ENCODE data around the gene GRM8.

GRM8 gene

DNA sequence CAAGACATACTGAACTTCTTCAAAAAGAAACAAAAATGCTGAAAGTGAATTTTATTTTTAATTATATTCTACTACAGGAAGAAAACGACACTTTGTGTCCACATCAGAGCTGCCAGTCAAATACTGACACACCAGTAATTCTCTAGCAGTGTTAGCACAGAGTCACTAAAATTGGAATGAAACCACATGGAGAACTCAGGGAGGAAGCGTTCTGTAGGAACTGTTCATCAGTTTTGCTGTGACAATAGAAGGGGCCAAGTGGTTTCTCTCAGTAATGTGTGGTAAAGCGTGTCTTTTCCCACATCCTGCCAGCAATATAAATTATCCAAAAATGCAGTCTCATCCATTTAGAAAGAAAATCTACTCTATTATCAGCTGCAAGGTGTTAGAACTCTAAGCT is 683.3 kb downstream of the GRM8 start:
- POLR2A ChIA-PET: no interaction called here
- no peak for TF ChIP-seq CTCF (IDR thresholded peaks at IDR 0.05; ENCODE audit: insufficient read depth, low read length, missing control alignments)

GRCh38 chr7:126557271-126557670 is 695.5 kb downstream of the GRM8 start:
- no peak for TF ChIP-seq CTCF (IDR thresholded peaks at IDR 0.05; ENCODE audit: insufficient read depth, low read length, missing control alignments)
- no peak for DNase-seq (ENCODE audit: low read depth, low spot score)
- H3K4me3 ChIP-seq (ENCODE audit: low read depth, low read length): no peak overlapping the region
- ChIA-PET CTCF (no interaction called here), POLR2A (no interaction called here)

More for the DNA sequence above, 683.3 kb downstream of the GRM8 start:
- no peak for DNase-seq (ENCODE audit: low read depth, low spot score)
- no peak overlapping the region for H3K4me3 ChIP-seq (ENCODE audit: low read depth, low read length)
- CTCF ChIA-PET: no interaction called here

DNA sequence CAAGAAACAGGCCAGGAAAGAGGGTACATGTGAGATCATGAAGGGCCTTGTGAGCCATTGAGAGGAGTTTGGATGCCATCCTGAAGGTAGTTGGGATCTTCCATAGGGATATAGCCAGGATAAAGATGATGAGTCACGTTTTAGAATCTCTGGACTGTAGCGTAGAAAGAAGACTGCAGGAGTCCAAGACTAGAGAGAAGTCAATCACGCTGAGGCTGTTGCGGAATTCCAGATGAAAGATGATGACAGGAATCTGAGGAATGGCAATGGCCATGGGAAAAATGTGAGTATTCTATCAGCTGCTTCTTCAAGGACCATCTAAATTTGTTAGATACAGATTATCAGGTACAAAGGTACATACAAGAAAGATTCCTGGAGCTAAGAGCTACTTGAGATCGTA is 711.3 kb downstream of the GRM8 start:
- DNase-seq (ENCODE audit: low read depth, low spot score): no peak
- POLR2A ChIA-PET: no interaction called here
- H3K4me3 ChIP-seq (ENCODE audit: low read depth, low read length): no peak overlapping the region

GRCh38 chr7:126535176-126535575 is 717.6 kb downstream of the GRM8 start:
- ChIA-PET POLR2A (no interaction called here), CTCF (no interaction called here)
- TF ChIP-seq CTCF (IDR thresholded peaks at IDR 0.05; ENCODE audit: insufficient read depth, low read length, missing control alignments): no peak
- no peak overlapping the region for H3K4me3 ChIP-seq (ENCODE audit: low read depth, low read length)
- DNase-seq (ENCODE audit: low read depth, low spot score): no peak

More for the DNA sequence above, 711.3 kb downstream of the GRM8 start:
- CTCF ChIA-PET: no interaction called here
- no peak for TF ChIP-seq CTCF (IDR thresholded peaks at IDR 0.05; ENCODE audit: insufficient read depth, low read length, missing control alignments)

GRCh38 chr7:126533715-126534114 is 719.0 kb downstream of the GRM8 start:
- DNase-seq (ENCODE audit: low read depth, low spot score): no peak
- POLR2A ChIA-PET: no interaction called here
- no peak for TF ChIP-seq CTCF (IDR thresholded peaks at IDR 0.05; ENCODE audit: insufficient read depth, low read length, missing control alignments)
- CTCF ChIA-PET: no interaction called here
- H3K4me3 ChIP-seq (ENCODE audit: low read depth, low read length): no peak overlapping the region

- CTCF ChIA-PET: no interaction called here
- POLR2A ChIA-PET: no interaction called here
Observed at GRCh38 chr7:126529833-126530232, 722.9 kb downstream of the GRM8 start.

More at GRCh38 chr7:126529833-126530232, 722.9 kb downstream of the GRM8 start:
- H3K4me3 ChIP-seq (ENCODE audit: low read depth, low read length): no peak overlapping the region
- no peak for TF ChIP-seq CTCF (IDR thresholded peaks at IDR 0.05; ENCODE audit: insufficient read depth, low read length, missing control alignments)
- no peak for DNase-seq (ENCODE audit: low read depth, low spot score)

Measured in AG04449 (cell line).